Muscle of leg (tissue), 11 donors: Measurements from ENCODE around the gene RNH1. TPM values are rescaled to one million over a fixed set of nuclear protein-coding genes. Genes with fewer than 3 reads are reported as not detected.

Experiments
- DNase-seq: peaks from one replicate; pipeline ENCODE4 v3.0.0; 2013
- H3K27ac ChIP-seq: one replicate; pipeline ENCODE4 v1.5.1; 2013; ENCODE audit warnings: mild to moderate bottlenecking, low read length, control low read depth
- H3K27me3 ChIP-seq: one replicate; pipeline ENCODE4 v1.6.1; 2013; ENCODE audit warnings: low read length; ENCODE audit not compliant: control insufficient read depth, insufficient read depth
- H3K36me3 ChIP-seq: one replicate; pipeline ENCODE4 v1.6.1; 2013; ENCODE audit warnings: low read length; ENCODE audit not compliant: control insufficient read depth, insufficient read depth
- H3K4me1 ChIP-seq: one replicate; pipeline ENCODE4 v1.6.1; 2013; ENCODE audit warnings: low read length; ENCODE audit not compliant: control insufficient read depth, insufficient read depth
- H3K4me3 ChIP-seq: one replicate; pipeline ENCODE4 v1.5.1; 2013; ENCODE audit warnings: low read length, control low read depth
- H3K9me3 ChIP-seq: replicated peaks from 2 replicates; pipeline ENCODE4 v1.6.1; 2013; ENCODE audit warnings: low read depth, low read length; ENCODE audit not compliant: control insufficient read depth
- WGBS: methylation state at CpG from one replicate; pipeline ENCODE4 v1.1.5; 2013; ENCODE audit warnings: missing lambda C conversion rate; ENCODE audit not compliant: insufficient coverage; 5-methylcytosine and 5-hydroxymethylcytosine counted together
- polyA plus RNA-seq, 8 donors: library from polyadenylated mRNA; unstranded; fragments of 120-200 nt; gene quantifications; one replicate each; pipeline versions ENCODE4 v1.2.1 to v1.2.3, GENCODE V29; 2013; ENCODE audit warnings: inconsistent platforms in 1 of 8, low replicate concordance in 1 of 8; ENCODE audit not compliant: insufficient read length in 8 of 8, insufficient read depth in 1 of 8
- total RNA-seq: library from RNA; stranded (reverse); fragments of 120-200 nt; gene quantifications from one replicate; pipeline ENCODE4 v1.2.4, GENCODE V29; 2013

RNH1 gene
- total and polyA plus RNA-seq, 9 donors: 89.5 to 107 (median 99.1) TPM

DNA sequence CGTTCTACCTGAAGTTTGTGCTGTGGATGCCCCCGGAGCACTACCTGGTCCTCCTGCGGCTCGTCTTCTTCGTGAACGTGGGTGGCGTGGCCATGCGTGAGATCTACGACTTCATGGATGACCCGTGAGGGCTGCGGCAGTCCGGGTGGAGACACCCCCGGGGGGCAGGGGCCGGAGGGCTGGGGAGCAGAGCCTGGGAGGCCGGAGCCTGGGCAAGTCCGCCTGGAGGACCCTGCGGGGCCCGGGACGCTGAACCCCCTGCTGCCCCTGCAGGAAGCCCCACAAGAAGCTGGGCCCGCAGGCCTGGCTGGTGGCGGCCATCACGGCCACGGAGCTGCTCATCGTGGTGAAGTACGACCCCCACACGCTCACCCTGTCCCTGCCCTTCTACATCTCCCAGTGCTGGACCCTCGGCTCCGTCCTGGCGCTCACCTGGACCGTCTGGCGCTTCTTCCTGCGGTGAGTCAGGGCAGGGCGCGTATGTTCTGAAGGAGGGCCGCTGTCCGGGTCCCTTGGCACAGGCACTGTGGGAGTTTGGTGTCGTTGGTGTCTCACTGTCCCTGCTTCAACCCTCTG lies 17.3 kb downstream of the RNH1 start:
- 91% methylated on average over 31 of the region's 37 CpGs for WGBS
- peaks cover 44% of the 10 kb centered on the region for H3K36me3 ChIP-seq
- DNase-seq: no peak

DNA sequence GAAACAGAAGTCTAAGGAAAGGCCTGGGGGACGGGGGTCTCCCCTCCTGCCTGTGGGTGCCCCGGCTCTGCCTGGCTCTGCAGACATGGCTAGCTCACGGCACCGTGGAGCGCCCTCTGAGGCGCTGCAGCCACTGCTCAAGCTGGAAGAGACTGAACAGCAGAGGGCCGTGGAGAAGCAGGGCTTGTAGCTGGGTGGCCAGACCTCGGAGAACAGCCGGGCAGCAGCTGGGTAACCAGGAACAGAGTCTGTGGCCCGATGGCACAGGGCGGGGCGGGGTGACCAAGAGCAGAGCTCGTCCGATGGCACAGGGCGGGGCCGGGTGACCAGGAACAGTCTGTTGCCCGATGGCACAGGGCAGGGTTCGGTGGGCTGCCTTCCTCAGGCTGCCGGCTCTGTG lies 18.1 kb downstream of the RNH1 start:
- Histone ChIP-seq H3K36me3 (peaks cover 38% of the 10 kb centered on the region), H3K27me3 (no peaks in the 10 kb centered on the region), H3K9me3 (no peaks in the 10 kb centered on the region), H3K27ac (peak overlapping the region; percentile 1), H3K4me3 (no peak overlapping the region), H3K4me1 (peaks cover 2% of the 10 kb centered on the region)
- 88% methylated on average over 16 of the region's 19 CpGs for WGBS
- DNase-seq: no peak

More for the DNA sequence above, 17.3 kb downstream of the RNH1 start:
- H3K4me3 ChIP-seq: no peak overlapping the region
- H3K9me3 ChIP-seq: no peaks in the 10 kb centered on the region
- peaks cover 8% of the 10 kb centered on the region for H3K4me1 ChIP-seq
- H3K27ac ChIP-seq: no peak overlapping the region
- no peaks in the 10 kb centered on the region for H3K27me3 ChIP-seq

DNA sequence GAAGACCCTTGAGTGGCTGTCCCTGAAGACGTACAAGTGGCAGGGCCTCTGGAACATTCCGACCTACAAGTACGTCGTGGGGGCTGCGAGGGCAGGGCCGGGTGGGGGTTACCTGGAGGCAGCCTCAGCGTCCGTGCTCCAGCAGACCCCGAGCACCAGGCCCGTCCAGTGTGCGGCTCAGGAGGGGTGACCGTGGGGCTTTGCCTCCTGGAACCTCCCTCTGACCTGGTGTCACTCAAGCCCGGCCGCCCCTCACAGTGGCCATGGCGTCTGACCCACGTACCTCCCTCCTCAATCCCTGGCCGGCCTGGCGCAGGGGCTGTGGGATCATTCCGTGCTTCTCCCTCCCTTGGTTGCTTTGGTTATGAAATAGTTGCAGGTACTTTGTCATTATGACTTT lies 18.5 kb downstream of the RNH1 start:
- no peak for DNase-seq
- Histone ChIP-seq H3K27ac (peak overlapping the region; percentile 1), H3K36me3 (peaks cover 36% of the 10 kb centered on the region), H3K9me3 (peaks cover 2% of the 10 kb centered on the region), H3K27me3 (no peaks in the 10 kb centered on the region), H3K4me3 (no peak overlapping the region), H3K4me1 (peaks cover 2% of the 10 kb centered on the region)
- 90% methylated on average over 17 of the region's 19 CpGs for WGBS

DNA sequence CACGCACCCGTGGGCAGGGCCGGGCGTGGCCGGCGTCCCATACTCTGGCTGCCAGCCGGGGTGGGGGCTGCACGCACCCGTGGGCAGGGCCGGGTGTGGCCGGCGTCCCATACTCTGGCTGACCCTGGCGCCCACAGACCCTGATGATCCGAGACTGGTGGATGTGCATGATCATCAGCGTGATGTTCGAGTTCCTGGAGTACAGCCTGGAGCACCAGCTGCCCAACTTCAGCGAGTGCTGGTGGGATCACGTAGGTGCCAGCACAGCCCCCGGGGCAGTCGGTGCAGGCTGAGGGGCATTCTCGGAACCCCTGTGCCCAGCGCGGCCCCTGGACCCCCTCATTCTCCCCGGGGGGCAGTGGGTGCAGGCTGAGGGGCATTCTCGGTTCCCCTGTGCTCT lies 19.0 kb downstream of the RNH1 start:
- Histone ChIP-seq H3K27ac (no peak overlapping the region), H3K36me3 (peaks cover 31% of the 10 kb centered on the region), H3K4me3 (no peak overlapping the region), H3K4me1 (peaks cover 2% of the 10 kb centered on the region), H3K27me3 (no peaks in the 10 kb centered on the region), H3K9me3 (peaks cover 4% of the 10 kb centered on the region)
- no peak for DNase-seq
- WGBS: 84% methylated on average over 21 of the region's 25 CpGs

DNA sequence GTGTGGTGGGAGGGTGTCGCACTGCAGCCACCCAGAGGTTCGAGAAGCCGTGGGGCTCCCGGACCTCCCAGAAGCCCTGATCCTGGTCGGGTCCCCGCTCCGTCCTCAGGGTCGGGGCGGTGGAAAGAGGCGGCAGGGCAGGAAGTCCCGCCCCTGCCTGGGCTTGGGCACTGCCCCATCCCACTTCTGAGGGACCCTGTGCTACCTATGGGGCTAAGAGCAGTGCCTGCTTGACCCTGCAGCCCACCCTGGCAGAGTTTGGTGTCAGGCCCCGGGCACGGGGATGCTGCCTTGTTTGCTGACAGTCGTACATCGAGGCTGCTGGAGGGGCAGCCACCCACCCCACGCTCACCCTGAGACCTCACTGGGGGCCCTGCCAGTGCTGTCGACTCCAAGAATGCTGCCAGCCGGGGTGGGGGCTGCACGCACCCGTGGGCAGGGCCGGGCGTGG lies 19.4 kb downstream of the RNH1 start:
- H3K27me3 ChIP-seq: no peaks in the 10 kb centered on the region
- no peak overlapping the region for H3K4me3 ChIP-seq
- H3K9me3 ChIP-seq: peaks cover 5% of the 10 kb centered on the region
- 92% methylated on average over 22 of the region's 22 CpGs for WGBS
- H3K36me3 ChIP-seq: peaks cover 27% of the 10 kb centered on the region
- H3K4me1 ChIP-seq: peaks cover 2% of the 10 kb centered on the region
- DNase-seq: no peak
- no peak overlapping the region for H3K27ac ChIP-seq

DNA sequence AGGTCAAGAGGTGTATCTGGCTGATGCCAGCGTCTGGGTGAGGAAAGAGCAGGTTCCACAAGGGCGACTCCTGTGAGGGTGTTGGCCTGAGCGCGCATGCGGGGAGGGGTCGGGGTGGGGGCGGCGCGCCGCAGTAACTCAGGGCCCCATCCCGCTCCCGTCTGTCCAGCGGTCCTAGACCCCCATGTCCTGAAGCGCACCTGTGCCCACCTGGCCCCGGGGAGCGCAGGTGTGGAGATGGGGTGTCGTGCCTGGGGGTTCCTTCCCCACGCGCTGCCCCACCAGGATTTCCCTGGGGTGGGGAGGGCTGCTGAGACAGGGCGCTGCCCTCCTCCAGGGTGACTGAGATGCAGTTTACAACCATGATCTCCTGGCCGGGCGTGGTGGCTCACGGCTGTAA lies 20.9 kb downstream of the RNH1 start:
- 91% methylated on average over 22 of the region's 23 CpGs for WGBS
- no peak for DNase-seq
- Histone ChIP-seq H3K4me3 (no peak overlapping the region), H3K27ac (no peak overlapping the region), H3K27me3 (no peaks in the 10 kb centered on the region), H3K4me1 (peaks cover 2% of the 10 kb centered on the region), H3K36me3 (peaks cover 19% of the 10 kb centered on the region), H3K9me3 (peaks cover 9% of the 10 kb centered on the region)

DNA sequence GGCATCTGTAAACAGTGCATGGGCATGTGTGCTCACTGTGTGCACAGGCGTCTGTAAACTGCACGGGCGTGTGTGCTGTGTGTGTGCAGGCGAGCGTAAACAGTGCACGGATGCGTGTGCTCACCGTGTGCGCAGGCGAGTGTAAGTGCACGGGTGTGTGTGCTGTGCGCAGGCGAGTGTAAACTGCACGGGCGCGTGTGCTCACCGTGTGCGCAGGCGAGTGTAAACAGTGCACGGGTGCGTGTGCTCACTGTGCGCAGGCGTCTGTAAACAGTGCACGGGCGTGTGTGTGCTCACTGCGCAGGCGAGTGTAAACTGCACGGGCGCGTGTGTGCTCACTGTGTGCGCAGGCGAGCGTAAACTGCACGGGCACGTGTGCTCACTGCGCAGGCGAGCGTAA lies 22.4 kb downstream of the RNH1 start:
- H3K36me3 ChIP-seq: peaks cover 5% of the 10 kb centered on the region
- DNase-seq: no peak
- WGBS: 96% methylated on average over 38 of the region's 38 CpGs
- H3K4me1 ChIP-seq: peaks cover 5% of the 10 kb centered on the region
- peaks cover 9% of the 10 kb centered on the region for H3K9me3 ChIP-seq
- no peak overlapping the region for H3K27ac ChIP-seq
- H3K27me3 ChIP-seq: no peaks in the 10 kb centered on the region
- no peak overlapping the region for H3K4me3 ChIP-seq

DNA sequence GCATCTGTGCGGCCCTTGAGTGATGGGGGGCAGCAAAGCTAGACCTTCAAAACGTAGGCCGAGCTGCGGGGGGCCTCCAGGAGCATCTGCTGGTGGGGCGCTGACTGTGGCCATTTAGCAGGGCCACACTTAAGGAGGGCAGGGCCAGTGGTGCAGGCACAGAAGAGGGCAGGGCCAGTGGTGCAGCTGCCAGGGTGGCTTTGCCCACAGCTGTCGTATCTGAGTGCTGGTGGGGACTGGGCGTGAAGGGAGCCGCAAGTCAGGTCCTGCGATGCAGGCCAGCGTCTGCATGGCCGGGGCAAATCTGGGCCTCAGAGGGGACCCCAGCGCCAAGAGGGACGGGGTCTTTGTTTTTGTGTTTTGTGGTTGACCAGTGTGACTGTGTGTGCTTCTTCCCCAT lies 27.7 kb downstream of the RNH1 start:
- H3K36me3 ChIP-seq: peaks cover 5% of the 10 kb centered on the region
- peak; percentile 49 for DNase-seq
- 83% methylated on average over 7 of the region's 13 CpGs for WGBS
- H3K4me1 ChIP-seq: peaks cover 29% of the 10 kb centered on the region
- H3K27me3 ChIP-seq: no peaks in the 10 kb centered on the region
- H3K27ac ChIP-seq: peak overlapping the region; percentile 13
- no peak overlapping the region for H3K4me3 ChIP-seq
- peaks cover 9% of the 10 kb centered on the region for H3K9me3 ChIP-seq

DNA sequence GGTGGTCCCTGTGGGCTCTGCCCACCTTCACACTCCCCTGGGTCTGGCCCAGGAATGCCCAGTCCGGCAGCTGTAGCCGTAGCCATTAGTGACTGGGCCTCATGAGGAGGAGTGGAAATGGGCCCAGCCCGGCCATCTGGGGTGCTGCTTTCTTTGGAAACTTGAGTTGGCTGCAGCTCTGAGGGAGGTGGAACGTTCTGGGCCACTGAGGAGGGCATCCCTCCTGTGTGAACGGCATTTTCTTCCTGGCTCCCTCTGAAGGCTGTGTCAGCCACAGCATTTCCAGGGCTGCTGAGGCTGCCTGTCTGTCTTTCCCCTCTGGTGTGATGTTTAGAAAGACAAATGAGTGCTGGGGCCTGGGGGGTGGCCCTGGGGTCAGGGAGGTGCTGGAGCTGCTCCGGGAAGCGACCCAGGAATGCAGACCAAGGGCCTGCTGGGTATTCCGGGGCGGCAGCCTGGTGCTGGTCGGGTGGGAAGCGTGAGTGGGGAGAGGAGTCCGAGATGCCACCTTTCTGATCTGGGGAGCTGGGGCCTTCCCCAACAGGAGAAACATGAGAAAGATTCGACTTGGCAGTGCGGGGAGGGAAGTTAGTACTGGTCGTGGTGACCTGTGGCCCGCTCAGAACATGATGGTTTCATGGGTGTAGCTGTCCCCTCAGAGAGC lies 29.9 kb downstream of the RNH1 start:
- 46% methylated on average over 13 of the region's 16 CpGs for WGBS
- Histone ChIP-seq H3K27me3 (no peaks in the 10 kb centered on the region), H3K27ac (no peak overlapping the region), H3K4me3 (no peak overlapping the region), H3K4me1 (peaks cover 29% of the 10 kb centered on the region), H3K36me3 (peaks cover 5% of the 10 kb centered on the region), H3K9me3 (no peaks in the 10 kb centered on the region)
- DNase-seq: no peak

DNA sequence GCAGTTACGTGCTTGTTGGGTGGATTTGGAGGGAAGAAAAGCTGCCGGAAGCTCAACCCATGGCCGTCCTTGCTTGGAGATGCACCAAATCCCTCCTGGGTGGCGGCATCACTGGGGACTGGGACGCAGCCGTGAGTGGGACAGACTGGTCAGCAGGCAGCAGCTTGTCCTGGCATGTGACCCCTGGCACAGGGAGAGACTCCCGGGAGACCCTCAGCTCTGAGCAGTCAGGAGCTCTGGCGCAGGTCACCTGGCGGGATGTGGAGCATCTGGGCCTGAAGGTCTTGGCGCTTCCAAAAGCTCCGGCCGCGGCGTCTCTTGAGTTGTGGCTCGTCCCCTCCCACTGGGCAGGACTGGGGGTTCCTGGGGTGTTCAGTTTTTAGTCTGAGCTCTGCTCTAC lies 30.6 kb downstream of the RNH1 start:
- Histone ChIP-seq H3K9me3 (no peaks in the 10 kb centered on the region), H3K4me1 (peaks cover 29% of the 10 kb centered on the region), H3K27ac (no peak overlapping the region), H3K4me3 (no peak overlapping the region), H3K36me3 (peaks cover 5% of the 10 kb centered on the region), H3K27me3 (no peaks in the 10 kb centered on the region)
- WGBS: 85% methylated on average over 14 of the region's 15 CpGs
- DNase-seq: no peak
